Activated CD8-positive, alpha-beta T cell treated with anti-CD3 and anti-CD28 coated beads for 36 hours (primary cell): ENCODE results near the gene ELF4. TPM values are rescaled to one million over a fixed set of nuclear protein-coding genes. Genes with fewer than 3 reads are reported as not detected.

Source experiments
- ATAC-seq: fragments of 200-7000 bp; cut with Tn5 transposase; one replicate; pipeline ENCODE4 v1.10.0; 2021; ENCODE audit warnings: mild to moderate bottlenecking, moderate library complexity
- CTCF ChIA-PET: fragments of 350-600 bp; sonication (Branson Sonifier 250); formaldehyde crosslinking; loops from one replicate; lab custom pipeline; 2021; ENCODE audit warnings: antibody characterized with exemption; lab: Charles Lee
- POLR2A ChIA-PET: fragments of 350-600 bp; sonication (Branson Sonifier 250); formaldehyde crosslinking; loops from one replicate; lab custom pipeline; 2021; ENCODE audit warnings: antibody characterized with exemption; lab: Charles Lee
- DNase-seq: peaks from one replicate; pipeline ENCODE4 v3.0.0-alpha.2; 2020
- H3K27ac Mint-ChIP-seq: one replicate; pipeline ENCODE4 v1.8.0; 2021; ENCODE audit warnings: mild to moderate bottlenecking, mixed read lengths
- H3K27me3 Mint-ChIP-seq: one replicate; pipeline ENCODE4 v1.8.0; 2021; ENCODE audit warnings: mixed read lengths
- H3K36me3 Mint-ChIP-seq: one replicate; pipeline ENCODE4 v1.8.0; 2021; ENCODE audit warnings: low read depth, mixed read lengths
- H3K4me1 Mint-ChIP-seq: one replicate; pipeline ENCODE4 v1.8.0; 2021; ENCODE audit warnings: low read depth, mixed read lengths
- H3K4me3 Mint-ChIP-seq: one replicate; pipeline ENCODE4 v1.8.0; 2021; ENCODE audit warnings: mild to moderate bottlenecking, moderate library complexity, mixed read lengths
- H3K9me3 Mint-ChIP-seq: one replicate; pipeline ENCODE4 v1.8.0; 2021; ENCODE audit warnings: mixed read lengths
- CTCF ChIP-seq: fragments of 200-600 bp; IDR thresholded peaks from one replicate; pipeline ENCODE4 v1.8.0; 2022; ENCODE audit warnings: antibody characterized with exemption, mild to moderate bottlenecking
- intact Hi-C: fragments of 100-400 bp; cut with micrococcal nuclease; formaldehyde crosslinking; loops from one replicate; pipeline ENCODE4 v1.10.0; 2022
- total RNA-seq, 2 experiments: library from RNA; stranded (reverse); gene quantifications; one replicate each; pipeline ENCODE4 v1.2.3, GENCODE V29; 2021

Gene ELF4
- total RNA-seq, 2 experiments from 2014 or later = 17.5 TPM

- Mint-ChIP-seq H3K4me1 (no peaks in the 10 kb centered on the region), H3K9me3 (no peaks in the 10 kb centered on the region), H3K27ac (no peak overlapping the region), H3K36me3 (peaks cover 10% of the 10 kb centered on the region), H3K4me3 (no peak overlapping the region), H3K27me3 (no peaks in the 10 kb centered on the region)
- ATAC-seq (no peak), DNase-seq (no peak)
- no peak for TF ChIP-seq CTCF
- intact Hi-C loops = loop anchor here (10.0 kb wide), 1 partner anchor 462 kb away; no protein-coding TSS in a partner anchor
- POLR2A ChIA-PET = interaction anchor here (1.0 kb wide), 1 partner anchor 29 kb away, joined by 3 read pairs; no protein-coding TSS in a partner anchor
- CTCF ChIA-PET = interaction anchor here (1.9 kb wide), 1 partner anchor 12 kb away, joined by 8 read pairs; no protein-coding TSS in a partner anchor
Measured at GRCh38 chrX:130066975-130067615, 43.2 kb downstream of the ELF4 start.

DNA sequence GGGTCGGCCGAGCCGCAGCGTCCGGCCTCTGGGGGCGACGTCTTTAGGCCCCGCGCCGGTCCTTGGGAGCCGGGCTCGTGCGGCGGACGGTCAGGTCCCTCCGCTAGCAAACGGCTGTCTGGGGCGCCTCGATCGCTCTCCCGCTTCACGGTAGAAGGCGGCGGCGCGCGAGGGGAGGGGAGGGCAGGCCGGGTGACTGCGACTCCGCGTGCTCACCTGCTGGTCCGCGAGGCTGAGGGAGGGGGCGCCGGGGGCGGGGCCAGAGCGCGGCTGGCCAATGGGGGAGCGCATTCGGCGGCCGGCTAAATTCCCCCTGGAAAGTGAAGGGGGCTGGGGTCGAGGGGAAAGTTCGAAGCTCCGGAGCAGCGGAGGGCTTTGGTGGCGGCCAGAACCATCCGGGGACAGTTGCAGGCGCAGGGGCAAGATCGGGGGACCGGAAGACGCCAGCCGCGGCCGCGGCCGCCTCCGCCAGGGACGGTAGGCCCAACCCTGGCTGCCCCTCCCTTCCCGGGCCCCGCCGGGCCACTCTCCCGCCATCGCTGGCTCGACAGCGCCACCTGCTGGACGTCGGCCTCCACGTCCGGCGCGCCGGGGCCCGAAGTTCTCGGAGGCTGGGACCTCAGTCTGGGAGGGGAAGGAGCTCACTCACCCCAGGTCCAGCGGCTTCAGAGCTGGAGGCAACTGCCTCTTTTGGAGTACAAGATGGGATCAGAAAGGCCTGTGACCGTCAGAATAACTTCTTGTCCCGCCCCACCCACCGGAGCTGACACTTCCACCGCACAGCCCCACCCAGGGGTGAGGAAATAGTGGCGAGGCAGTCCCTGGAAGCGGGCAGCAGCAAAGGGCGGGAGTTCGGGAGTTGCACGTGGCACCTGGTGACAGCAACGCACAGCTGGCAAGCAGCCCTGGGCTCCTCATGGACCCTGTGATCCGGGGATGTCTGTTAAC is 49.9 kb downstream of the ELF4 start:
- Mint-ChIP-seq H3K27me3 (no peaks in the 10 kb centered on the region), H3K36me3 (peaks cover 2% of the 10 kb centered on the region), H3K4me1 (peaks cover 5% of the 10 kb centered on the region)

GRCh38 chrX:130058652-130059051 is 51.6 kb downstream of the ELF4 start:
- ChIA-PET POLR2A (interaction anchor here (0.7 kb wide), 1 partner anchor 137 kb away, joined by 3 read pairs; no protein-coding TSS in a partner anchor), CTCF (interaction anchor here (1.1 to 3.9 kb wide), 2 partner anchors 30 to 132 kb away, joined by 4 to 48 read pairs; no protein-coding TSS in a partner anchor)
- Mint-ChIP-seq H3K27ac (no peak overlapping the region), H3K9me3 (no peaks in the 10 kb centered on the region), H3K4me1 (peaks cover 5% of the 10 kb centered on the region), H3K4me3 (no peak overlapping the region), H3K27me3 (no peaks in the 10 kb centered on the region), H3K36me3 (no peaks in the 10 kb centered on the region)
- ATAC-seq = no peak
- no peak for DNase-seq
- intact Hi-C loops = no loop called here
- no peak for TF ChIP-seq CTCF

More for the DNA sequence above, 49.9 kb downstream of the ELF4 start:
- ChIA-PET CTCF (interaction anchor here (0.6 to 3.9 kb wide), 41 partner anchors 9 to 464 kb away, joined by 3 to 48 read pairs (median 4); partner anchors contain the start of gene UTP14A), POLR2A (interaction anchor here (0.8 to 1.5 kb wide), 5 partner anchors 82 to 424 kb away, joined by 3 to 4 read pairs (median 3); no protein-coding TSS in a partner anchor)
- TF ChIP-seq CTCF = peak; percentile 66
- DNase-seq (peak; percentile 80), ATAC-seq (peak; percentile 91)
- H3K4me3 Mint-ChIP-seq = peak overlapping the region; percentile 72
- no peaks in the 10 kb centered on the region for H3K9me3 Mint-ChIP-seq
- intact Hi-C loops = loop anchor here (10.0 kb wide), 1 partner anchor 456 kb away; no protein-coding TSS in a partner anchor
- peak overlapping the region; percentile 77 for H3K27ac Mint-ChIP-seq

- Mint-ChIP-seq H3K9me3 (no peaks in the 10 kb centered on the region), H3K4me3 (no peak overlapping the region), H3K27ac (no peak overlapping the region), H3K27me3 (no peaks in the 10 kb centered on the region), H3K36me3 (no peaks in the 10 kb centered on the region), H3K4me1 (peaks cover 5% of the 10 kb centered on the region)
- intact Hi-C loops = no loop called here
- no peak for DNase-seq
- ChIA-PET POLR2A (no interaction called here), CTCF (interaction anchor here (1.2 kb wide), 1 partner anchor 132 kb away, joined by 4 read pairs; no protein-coding TSS in a partner anchor)
- TF ChIP-seq CTCF = no peak
- ATAC-seq = no peak
Measured at GRCh38 chrX:130057209-130057608, 53.1 kb downstream of the ELF4 start.
